CD4-positive, alpha-beta T cell treated with Interleukin-1 beta for 1 hour (primary cell): ENCODE results near the gene RETSAT.
"Not testable (repeated sequence)": the region's sequence is repeated elsewhere in the genome, so short reads cannot be mapped to it uniquely, and the experiment has no call there.

ENCODE experiments used
- DNase-seq, 2 donors: peaks; one replicate each; pipeline ENCODE4 v3.0.0-alpha.2; 2020 to 2022

RETSAT gene

GRCh38 chr2:85329701-85330100 is 24.6 kb downstream of the RETSAT start:
- DNase-seq: not testable (repeated sequence)

- no peak for DNase-seq
These were observed 25.1 kb downstream of the RETSAT start for GRCh38 chr2:85329181-85329651.

GRCh38 chr2:85327822-85328617 is 26.3 kb downstream of the RETSAT start, which contains the start of gene TGOLN2:
Gene TGOLN2 (minus strand): TSS chr2:85327989. CDS start chr2:85327962, 27 bp downstream.
- peak; percentile 92 to 94 for DNase-seq

GRCh38 chr2:85327160-85327821 is 27.0 kb downstream of the RETSAT start:
- DNase-seq: peak; percentile 54 to 58

- DNase-seq: peak; percentile 36 to 56
These were observed 27.7 kb downstream of the RETSAT start for GRCh38 chr2:85326406-85327159.

- no peak for DNase-seq
These were observed 28.9 kb downstream of the RETSAT start for GRCh38 chr2:85325466-85325811.

- no peak for DNase-seq
These were observed 29.5 kb downstream of the RETSAT start for GRCh38 chr2:85324639-85325465.

GRCh38 chr2:85323988-85324367 is 30.4 kb downstream of the RETSAT start:
- DNase-seq: not testable (repeated sequence)

GRCh38 chr2:85323351-85323987 is 30.9 kb downstream of the RETSAT start:
- no peak for DNase-seq

GRCh38 chr2:85319796-85320195 is 34.5 kb downstream of the RETSAT start:
- no peak for DNase-seq

GRCh38 chr2:85318222-85319074 is 35.9 kb downstream of the RETSAT start:
- DNase-seq: peak in 1 of 2 donors; percentile 19

GRCh38 chr2:85315921-85316320 is 38.4 kb downstream of the RETSAT start:
- not testable (repeated sequence) for DNase-seq

- no peak for DNase-seq
These were observed 39.5 kb downstream of the RETSAT start for GRCh38 chr2:85314884-85315242.

- DNase-seq: no peak
These were observed 41.9 kb downstream of the RETSAT start for GRCh38 chr2:85312404-85312803.

GRCh38 chr2:85310330-85310729 is 44.0 kb downstream of the RETSAT start:
- DNase-seq: no peak

GRCh38 chr2:85309699-85310321 is 44.5 kb downstream of the RETSAT start:
- DNase-seq: peak in 1 of 2 donors; percentile 21

- no peak for DNase-seq
These were observed 45.3 kb downstream of the RETSAT start for GRCh38 chr2:85308896-85309555.

- DNase-seq: no peak
These were observed 46.1 kb downstream of the RETSAT start for GRCh38 chr2:85308201-85308600.

GRCh38 chr2:85307527-85307897 is 46.8 kb downstream of the RETSAT start:
- no peak for DNase-seq
